Keratinocyte (primary cell): ENCODE data around the gene NLK. TPM values are rescaled to one million over a fixed set of nuclear protein-coding genes. Genes with fewer than 3 reads are reported as not detected.
"Not testable (repeated sequence)": the region's sequence is repeated elsewhere in the genome, so short reads cannot be mapped to it uniquely, and the experiment has no call there.

Source experiments
- DNase-seq: peaks from one replicate; pipeline ENCODE4 v3.0.0-alpha.2; 2011; ENCODE audit warnings: low read depth, missing footprints, low spot score
- FAIRE-seq: peaks from 2 replicates; lab custom pipeline; 2011; peaks lifted over from hg19 to GRCh38; lab: Jason Lieb, UNC
- H2AFZ ChIP-seq: 2 replicates; pipeline ENCODE4 v1.6.0; 2012; ENCODE audit warnings: low read length, control low read depth, inconsistent platforms; ENCODE audit not compliant: control insufficient read depth
- H3K27ac ChIP-seq: 2 replicates; pipeline ENCODE4 v1.5.1; 2011; ENCODE audit warnings: low read length; ENCODE audit not compliant: control insufficient read depth, insufficient read depth
- H3K27me3 ChIP-seq: 3 replicates; pipeline ENCODE4 v1.6.0; 2011; ENCODE audit warnings: low read length; ENCODE audit not compliant: control insufficient read depth, insufficient read depth; ENCODE audit errors: extremely low read depth
- H3K36me3 ChIP-seq, 2 experiments: 2 replicates in 1 of 2; 3 replicates in 1 of 2; pipeline ENCODE4 v1.5.1; 2011; ENCODE audit warnings: low read length in 2 of 2, mild to moderate bottlenecking in 1 of 2; ENCODE audit not compliant: control insufficient read depth in 2 of 2, insufficient read depth in 2 of 2; ENCODE audit errors: extremely low read depth in 1 of 2
- H3K4me1 ChIP-seq: 3 replicates; pipeline ENCODE4 v1.5.1; 2011; ENCODE audit warnings: low read length; ENCODE audit not compliant: control insufficient read depth, insufficient read depth; ENCODE audit errors: extremely low read depth
- H3K4me2 ChIP-seq: 3 replicates; pipeline ENCODE4 v1.6.0; 2011; ENCODE audit warnings: low read depth, low read length; ENCODE audit not compliant: control insufficient read depth, insufficient read depth; ENCODE audit errors: extremely low read depth
- H3K4me3 ChIP-seq, 3 experiments: fragments of 200-600 bp in 1 of 3; sonication (generic) in 1 of 3; 2 replicates in 2 of 3; 3 replicates in 1 of 3; pipeline ENCODE4 v1.5.1; 2011 to 2016; ENCODE audit warnings: low read length in 3 of 3, mild to moderate bottlenecking in 3 of 3, control low read depth in 2 of 3, inconsistent platforms in 1 of 3, low read depth in 1 of 3, mixed read lengths in 1 of 3, mixed run types in 1 of 3, moderate library complexity in 1 of 3; ENCODE audit not compliant: control insufficient read depth in 2 of 3, insufficient read depth in 2 of 3; ENCODE audit errors: extremely low read depth in 1 of 3
- H3K79me2 ChIP-seq: 2 replicates; pipeline ENCODE4 v1.6.0; 2012; ENCODE audit warnings: low read length; ENCODE audit not compliant: control insufficient read depth, insufficient read depth
- H3K9ac ChIP-seq: 3 replicates; pipeline ENCODE4 v1.6.0; 2011; ENCODE audit warnings: low read length; ENCODE audit not compliant: control insufficient read depth, insufficient read depth; ENCODE audit errors: extremely low read depth
- H3K9me1 ChIP-seq: 3 replicates; pipeline ENCODE4 v1.6.0; 2011; ENCODE audit warnings: low read length; ENCODE audit not compliant: control insufficient read depth, insufficient read depth; ENCODE audit errors: extremely low read depth
- H3K9me3 ChIP-seq: 2 replicates; pipeline ENCODE4 v1.5.1; 2012; ENCODE audit warnings: low read depth, low read length; ENCODE audit not compliant: control insufficient read depth
- H4K20me1 ChIP-seq: 3 replicates; pipeline ENCODE4 v1.6.0; 2011; ENCODE audit warnings: low read length; ENCODE audit not compliant: control insufficient read depth, insufficient read depth; ENCODE audit errors: extremely low read depth
- CTCF ChIP-seq, 3 experiments: IDR thresholded peaks in 1 of 3; conservative IDR thresholded peaks in 1 of 3; optimal IDR thresholded peaks in 1 of 3; 2 replicates in 2 of 3; 3 replicates in 1 of 3; pipeline versions ENCODE3 to v1.5.1; 2011; ENCODE audit warnings: low read length in 3 of 3, mild to moderate bottlenecking in 3 of 3, moderate library complexity in 2 of 3, control low read depth in 1 of 3, inconsistent platforms in 1 of 3; ENCODE audit not compliant: insufficient read depth in 2 of 3; ENCODE audit errors: extremely low read depth in 1 of 3
- EZH2 ChIP-seq: IDR thresholded peaks from one replicate; pipeline ENCODE4 v1.6.1; 2012; ENCODE audit warnings: inconsistent platforms, mild to moderate bottlenecking, low read length, moderate library complexity
- dilution Hi-C: fragments of 300-500 bp; cut with MboI; formaldehyde crosslinking; loops from one replicate; pipeline ENCODE4 v1.7.0; 2020; ENCODE audit warnings: low sequenced_read_pairs; ENCODE audit not compliant: extremely low pct_ligation_motif_present
- polyA plus RNA-seq, 5 experiments: library from polyadenylated mRNA; depleted of rRNA in 3 of 5; stranded (reverse) in 3 of 5; stranded (forward) in 1 of 5; unstranded in 1 of 5; fragments of >200 nt; gene quantifications; 1 replicate in 1 of 5; 2 replicates in 3 of 5; 3 replicates in 1 of 5; pipeline versions ENCODE4 v1.2.1 to v1.2.3, GENCODE V29; 2011 to 2012; ENCODE audit warnings: missing spikeins in 2 of 5, low read depth in 1 of 5, low replicate concordance in 1 of 5

Gene NLK
- polyA plus RNA-seq, 1 donor (not counting 4 experiments of a cell fraction or from before 2014, with no cell fraction given) = 20.9 TPM

GRCh38 chr17:28211811-28212210 lies 169.3 kb downstream of the NLK start:
- TF ChIP-seq CTCF (optimal IDR thresholded peaks at IDR 0.05 in 1 of 3, IDR thresholded peaks at IDR 0.05 in 1 of 3, conservative IDR thresholded peaks at IDR 0.05 in 1 of 3; ENCODE audit: extremely low read depth in 1 of 3, insufficient read depth in 2 of 3, low read length in 3 of 3) (no peak), EZH2 (no peak)
- no peak overlapping the region for H2AFZ ChIP-seq
- no peaks in the 10 kb centered on the region for H3K36me3 ChIP-seq
- no peak overlapping the region for H3K4me3 ChIP-seq
- FAIRE-seq (no peak), DNase-seq (no peak)
- dilution Hi-C loops = no loop called here
- no peaks in the 10 kb centered on the region for H3K9me1 ChIP-seq
- no peak overlapping the region for H3K4me2 ChIP-seq
- no peaks in the 10 kb centered on the region for H3K9me3 ChIP-seq
- H3K27ac ChIP-seq = no peak overlapping the region
- peaks cover 7% of the 10 kb centered on the region for H3K4me1 ChIP-seq
- no peak overlapping the region for H3K9ac ChIP-seq
- no peaks in the 10 kb centered on the region for H3K79me2 ChIP-seq
- no peaks in the 10 kb centered on the region for H3K27me3 ChIP-seq
- no peaks in the 10 kb centered on the region for H4K20me1 ChIP-seq

- H3K9me3 ChIP-seq, H3K9me1 ChIP-seq, H3K79me2 ChIP-seq, H3K9ac ChIP-seq, H3K4me2 ChIP-seq, FAIRE-seq, H3K4me1 ChIP-seq, H3K27me3 ChIP-seq, dilution Hi-C loops, H2AFZ ChIP-seq, H3K27ac ChIP-seq, H3K36me3 ChIP-seq, DNase-seq, H4K20me1 ChIP-seq, H3K4me3 ChIP-seq: not testable (repeated sequence)
These were observed 171.1 kb downstream of the NLK start for GRCh38 chr17:28213578-28213977.

GRCh38 chr17:28216052-28216451 lies 173.6 kb downstream of the NLK start:
- dilution Hi-C loops = no loop called here
- Histone ChIP-seq H3K4me1 (peaks cover 12% of the 10 kb centered on the region), H3K27ac (no peak overlapping the region), H3K79me2 (no peaks in the 10 kb centered on the region), H3K9me3 (no peaks in the 10 kb centered on the region), H3K27me3 (no peaks in the 10 kb centered on the region), H3K4me2 (no peak overlapping the region), H3K4me3 (no peak overlapping the region), H3K36me3 (no peaks in the 10 kb centered on the region), H4K20me1 (no peaks in the 10 kb centered on the region), H2AFZ (no peak overlapping the region), H3K9me1 (no peaks in the 10 kb centered on the region), H3K9ac (no peak overlapping the region)
- no peak for TF ChIP-seq EZH2
- TF ChIP-seq CTCF (optimal IDR thresholded peaks at IDR 0.05 in 1 of 3, IDR thresholded peaks at IDR 0.05 in 1 of 3, conservative IDR thresholded peaks at IDR 0.05 in 1 of 3; ENCODE audit: extremely low read depth in 1 of 3, insufficient read depth in 2 of 3, low read length in 3 of 3) = no peak
- FAIRE-seq (no peak), DNase-seq (no peak)
